HG02759 (cell line): ENCODE data around the gene TINAG.

ENCODE experiments used
- ATAC-seq: cut with Tn5 transposase; IDR thresholded peaks from one replicate; pipeline ENCODE4 v1.9.1; 2021; ENCODE audit warnings: mild to moderate bottlenecking, moderate library complexity; ENCODE audit not compliant: unreplicated experiment

Gene TINAG

GRCh38 chr6:54308289-54308985 is at the start of gene TINAG:
Gene TINAG, plus strand, starts transcription at chr6:54308441. Its CDS starts 110 bp downstream, at chr6:54308551.
- ATAC-seq = peak; percentile 35

DNA sequence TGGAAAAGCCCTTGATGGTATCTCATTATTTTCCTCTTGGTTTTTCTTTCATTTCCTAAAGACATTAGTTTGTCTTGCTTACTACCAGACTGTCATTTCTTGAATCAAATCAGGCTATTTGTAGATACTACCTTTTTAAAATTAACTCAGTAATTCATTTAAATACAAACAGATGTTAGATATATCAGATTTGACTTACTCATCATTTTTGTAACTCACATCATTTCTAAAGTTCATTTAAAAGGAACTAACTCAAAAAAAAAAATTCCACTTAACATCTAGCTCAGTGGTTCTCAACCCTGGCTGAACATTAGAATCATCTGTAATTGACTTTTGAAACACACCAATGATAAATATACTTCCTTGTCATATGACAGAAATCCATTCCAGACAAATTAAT is 48.2 kb upstream of the TINAG start:
- no peak for ATAC-seq

DNA sequence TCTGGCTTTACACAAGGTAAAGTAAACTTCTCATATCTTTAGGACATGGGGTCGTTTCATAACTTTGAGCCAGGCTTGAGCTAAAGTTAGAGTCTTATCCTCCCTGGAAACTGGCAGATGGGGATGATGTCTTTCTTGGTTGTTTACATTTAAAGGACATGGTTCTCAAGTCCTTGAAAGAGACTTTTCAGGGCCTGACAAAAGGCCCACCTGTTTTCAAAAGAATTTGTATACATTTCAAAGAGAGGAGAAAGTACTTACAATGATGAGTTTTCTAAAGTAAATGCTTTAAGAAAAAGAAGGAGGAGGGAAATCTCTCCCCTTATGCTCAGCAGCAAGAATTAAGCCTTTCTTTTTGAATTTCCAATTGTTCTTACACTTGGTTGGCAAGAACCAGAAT is 45.7 kb upstream of the TINAG start:
- ATAC-seq = no peak

GRCh38 chr6:54262971-54263370 is 45.3 kb upstream of the TINAG start:
- no peak for ATAC-seq

- ATAC-seq = no peak
These were observed 43.5 kb upstream of the TINAG start for GRCh38 chr6:54264581-54265272.

DNA sequence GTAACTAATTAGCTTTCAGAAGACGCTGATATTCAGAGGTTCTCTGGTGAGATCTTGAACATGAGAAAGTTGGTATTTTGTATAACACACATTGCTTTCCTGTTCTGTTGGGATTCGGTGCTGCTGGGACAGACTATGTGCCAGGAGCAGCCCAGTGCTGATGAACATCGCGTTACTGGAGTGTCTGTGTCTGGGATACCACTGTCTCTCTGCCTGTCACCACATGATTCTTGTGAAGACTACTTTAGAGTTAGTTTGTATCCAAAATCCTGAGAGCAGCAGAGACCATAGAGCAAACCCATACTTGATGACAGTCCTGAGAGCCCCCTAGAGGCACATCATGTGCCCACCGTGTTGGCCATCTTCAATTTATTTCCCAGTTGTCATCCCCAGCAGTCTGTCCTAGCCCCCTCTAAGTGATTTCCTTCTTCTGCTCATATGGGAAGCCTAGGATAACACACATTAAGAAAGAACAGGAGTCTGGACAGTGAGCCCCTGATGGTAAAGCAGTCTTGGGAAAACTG is 41.8 kb upstream of the TINAG start:
- no peak for ATAC-seq

DNA sequence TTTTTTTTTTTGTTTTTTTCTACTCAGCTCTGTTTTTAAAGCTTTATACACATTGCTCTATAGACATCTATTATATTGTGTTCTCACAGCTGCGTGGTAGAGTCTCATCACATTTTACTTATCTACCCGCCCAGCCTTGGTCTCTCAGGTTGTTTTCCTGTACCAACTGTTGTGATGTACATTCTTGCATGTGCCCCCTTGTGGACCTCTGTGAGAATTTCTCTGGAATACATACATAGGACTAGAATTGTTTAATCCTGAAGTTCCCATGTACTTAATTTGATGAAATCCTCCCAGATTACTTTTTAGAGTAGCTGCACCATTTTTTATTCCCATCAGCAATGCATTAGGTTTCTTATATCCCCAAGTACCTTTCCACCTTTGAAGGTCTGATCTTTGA is 40.4 kb upstream of the TINAG start:
- no peak for ATAC-seq

- ATAC-seq = no peak
These were observed 34.9 kb upstream of the TINAG start for GRCh38 chr6:54273214-54273820.

- no peak for ATAC-seq
These were observed 33.9 kb upstream of the TINAG start for GRCh38 chr6:54274383-54274782.

GRCh38 chr6:54282186-54282585 is 26.1 kb upstream of the TINAG start:
- no peak for ATAC-seq

GRCh38 chr6:54284161-54284860 is 23.9 kb upstream of the TINAG start:
- no peak for ATAC-seq

- ATAC-seq = no peak
These were observed 22.6 kb upstream of the TINAG start for GRCh38 chr6:54285595-54285994.

GRCh38 chr6:54286141-54286540 is 22.1 kb upstream of the TINAG start:
- ATAC-seq = no peak

DNA sequence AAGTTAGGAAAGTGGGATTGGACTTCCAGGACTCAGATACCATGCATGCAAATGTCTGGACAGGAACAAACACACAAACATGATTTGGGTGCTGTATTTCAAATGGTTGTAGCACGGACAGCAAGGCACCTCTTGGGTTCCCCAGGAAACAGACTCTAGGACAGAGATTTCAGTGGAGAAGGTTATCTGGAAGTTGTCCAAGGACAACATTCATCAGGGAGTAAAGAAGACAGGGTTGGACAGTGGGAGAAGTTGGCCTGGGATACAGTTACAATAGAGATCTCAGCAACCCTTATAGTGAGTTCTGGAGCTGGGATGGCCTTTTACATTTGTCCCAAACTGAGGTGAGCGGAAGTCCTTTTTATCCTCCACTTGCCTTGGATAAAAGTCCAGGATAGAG is 19.8 kb upstream of the TINAG start:
- ATAC-seq = no peak

DNA sequence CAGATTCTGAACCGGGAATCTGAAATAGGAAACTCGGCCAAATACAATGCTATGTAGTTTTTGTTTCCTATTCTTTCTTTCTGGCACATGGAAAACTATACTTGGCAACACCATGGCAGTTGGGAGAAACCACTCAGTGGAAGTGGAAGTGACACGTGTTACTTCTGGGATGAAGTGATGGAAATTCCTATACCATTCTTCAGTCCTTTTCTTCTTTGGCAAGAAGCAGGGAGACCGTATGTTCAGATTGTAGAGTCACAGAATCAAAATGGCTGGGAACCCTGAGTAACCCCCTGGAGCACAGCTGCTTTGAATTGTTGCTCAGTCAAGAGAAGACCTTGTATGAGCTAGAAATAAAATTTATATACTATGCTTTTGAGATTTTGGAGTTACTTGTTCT is 18.8 kb upstream of the TINAG start:
- ATAC-seq = no peak

GRCh38 chr6:54291146-54291545 is 17.1 kb upstream of the TINAG start:
- peak; percentile 79 for ATAC-seq

- peak; percentile 88 for ATAC-seq
These were observed 16.5 kb upstream of the TINAG start for GRCh38 chr6:54291738-54292137.

GRCh38 chr6:54294965-54295532 is 13.2 kb upstream of the TINAG start:
- ATAC-seq = no peak

- ATAC-seq = no peak
These were observed 8.5 kb upstream of the TINAG start for GRCh38 chr6:54299542-54300269.

DNA sequence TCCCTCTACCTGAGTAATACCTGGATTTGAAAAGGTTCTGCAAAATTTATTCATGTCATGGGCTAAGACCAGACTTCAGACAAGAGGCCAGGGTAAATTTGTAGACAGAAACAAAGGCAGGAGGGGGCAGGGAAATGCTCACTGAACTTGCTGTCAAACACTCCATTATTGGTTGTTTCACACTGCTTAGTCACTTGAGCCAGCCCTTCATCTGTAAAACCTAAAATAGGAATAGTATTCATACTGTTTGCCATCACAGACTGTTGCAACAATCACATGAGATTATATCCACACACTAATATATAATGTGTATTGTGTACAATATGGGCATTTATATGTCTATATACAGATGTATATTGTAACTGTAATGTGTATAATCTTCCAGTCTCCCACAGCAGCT is 6.5 kb upstream of the TINAG start:
- ATAC-seq = no peak
